Natural killer cell (primary cell): ENCODE data around the gene CRKL. TPM values are rescaled to one million over a fixed set of nuclear protein-coding genes. Genes with fewer than 3 reads are reported as not detected.

Experiments used
- ATAC-seq, 3 donors: fragments of 150-1000 bp in 2 of 3; fragments of 200-7000 bp in 1 of 3; cut with Tn5 transposase; 1 replicate in 1 of 3; 2 replicates in 2 of 3; pipeline ENCODE4 v1.10.0; 2021; ENCODE audit warnings: mild to moderate bottlenecking in 2 of 3, moderate library complexity in 2 of 3
- DNase-seq, 2 donors: peaks; one replicate each; pipeline versions ENCODE4 v3.0.0 to v3.0.0-alpha.2; 2013 to 2021; ENCODE audit warnings: mixed read lengths in 1 of 2
- H3K27ac ChIP-seq: one replicate; pipeline ENCODE4 v1.5.1; 2013; ENCODE audit warnings: mild to moderate bottlenecking, low read length
- H3K27me3 ChIP-seq: one replicate; pipeline ENCODE4 v1.6.1; 2013; ENCODE audit warnings: low read length; ENCODE audit not compliant: control insufficient read depth, insufficient read depth
- H3K36me3 ChIP-seq: one replicate; pipeline ENCODE4 v1.6.1; 2013; ENCODE audit warnings: low read length; ENCODE audit not compliant: control insufficient read depth, insufficient read depth
- H3K4me1 ChIP-seq: one replicate; pipeline ENCODE4 v1.6.1; 2013; ENCODE audit warnings: low read length; ENCODE audit not compliant: control insufficient read depth, insufficient read depth
- H3K4me3 ChIP-seq: one replicate; pipeline ENCODE4 v1.5.1; 2013; ENCODE audit warnings: low read length
- H3K9me3 ChIP-seq: one replicate; pipeline ENCODE4 v1.6.1; 2013; ENCODE audit warnings: low read length; ENCODE audit not compliant: control insufficient read depth, insufficient read depth
- H3K27ac Mint-ChIP-seq, 2 donors: one replicate each; pipeline ENCODE4 v1.8.0; 2022; ENCODE audit warnings: mild to moderate bottlenecking in 2 of 2, mixed read lengths in 2 of 2, moderate library complexity in 1 of 2
- H3K27me3 Mint-ChIP-seq, 2 donors: one replicate each; pipeline ENCODE4 v1.8.0; 2022; ENCODE audit warnings: low read depth in 2 of 2, mixed read lengths in 2 of 2
- H3K36me3 Mint-ChIP-seq: one replicate; pipeline ENCODE4 v1.8.0; 2022; ENCODE audit warnings: mixed read lengths
- H3K4me1 Mint-ChIP-seq, 2 donors: one replicate each; pipeline ENCODE4 v1.8.0; 2022; ENCODE audit warnings: mixed read lengths in 2 of 2
- H3K4me3 Mint-ChIP-seq: one replicate; pipeline ENCODE4 v1.8.0; 2022; ENCODE audit warnings: mild to moderate bottlenecking, moderate library complexity, mixed read lengths
- H3K9me3 Mint-ChIP-seq, 2 donors: one replicate each; pipeline ENCODE4 v1.8.0; 2022; ENCODE audit warnings: mixed read lengths in 2 of 2
- WGBS: methylation state at CpG from one replicate; pipeline ENCODE4 v1.1.7; 2013; ENCODE audit warnings: missing lambda C conversion rate; ENCODE audit not compliant: insufficient coverage; 5-methylcytosine and 5-hydroxymethylcytosine counted together
- intact Hi-C: fragments of 100-400 bp; cut with micrococcal nuclease; formaldehyde crosslinking; loops from one replicate; pipeline ENCODE4 v1.14.2; 2022
- total RNA-seq, 4 donors: library from RNA; stranded (reverse); fragments of 120-200 nt in 1 of 4; gene quantifications; one replicate each; pipeline versions ENCODE4 v1.2.3 to v1.2.4, GENCODE V29; 2013 to 2022
- TF ChIP-seq, protein P1 (sequence below): fragments of 200-600 bp; IDR thresholded peaks from one replicate; pipeline ENCODE4 v1.8.0; 2022; ENCODE audit warnings: antibody characterized with exemption

The CRKL gene
- total RNA-seq, 3 donors from 2014 or later (not counting 1 experiment from before 2014, with no cell fraction given), result 50.7 to 71.2 (median 67.4) TPM

DNA sequence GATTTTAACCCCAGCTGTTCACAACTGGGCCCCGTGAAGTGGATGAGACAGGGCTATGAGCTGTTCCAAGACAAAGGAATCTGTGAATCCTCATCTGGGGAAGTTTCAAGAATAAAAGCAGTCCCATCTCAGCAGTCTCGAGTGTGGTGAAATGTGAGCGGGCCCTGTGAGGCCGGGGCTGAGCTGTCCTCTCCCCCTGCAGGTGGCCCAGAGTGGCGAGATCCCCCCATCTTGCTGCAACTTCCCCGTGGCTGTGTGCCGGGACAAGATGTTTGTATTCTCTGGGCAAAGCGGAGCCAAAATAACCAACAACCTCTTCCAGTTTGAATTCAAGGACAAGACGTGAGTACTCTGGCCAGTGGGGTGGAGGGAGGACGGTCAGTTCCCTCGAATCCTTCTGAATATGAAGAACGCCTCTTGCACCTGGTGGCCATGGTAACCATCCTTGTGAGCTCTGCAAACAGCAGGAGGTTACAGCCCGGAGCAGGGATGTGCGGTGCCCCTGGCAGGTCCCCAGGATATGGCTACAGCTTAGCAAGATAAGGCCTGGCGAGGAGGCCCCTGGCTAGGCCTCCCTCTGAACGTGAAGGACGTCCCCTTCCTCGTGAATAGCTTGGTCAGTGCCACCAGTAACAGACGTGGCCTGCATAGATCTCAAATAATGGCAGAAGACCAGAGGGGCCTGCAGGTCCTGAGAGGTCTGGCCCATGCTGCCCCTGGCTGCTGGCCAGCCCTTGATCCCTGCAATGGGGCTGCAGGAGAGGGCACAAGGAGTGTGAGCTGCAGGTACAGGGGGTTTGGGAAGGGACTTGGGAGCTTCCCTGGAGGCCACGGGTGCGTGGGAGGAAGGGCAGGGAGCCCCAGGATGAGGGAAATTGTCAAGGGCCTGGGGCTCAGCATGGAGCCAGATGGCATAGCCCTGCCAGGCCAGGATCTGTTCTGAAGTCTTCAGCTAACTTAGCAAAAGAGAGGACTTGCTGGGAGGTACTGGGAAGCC is 73.3 kb downstream of the CRKL start:
- Histone ChIP-seq H3K27ac (no peak overlapping the region), H3K4me1 (no peaks in the 10 kb centered on the region), H3K27me3 (no peaks in the 10 kb centered on the region), H3K9me3 (no peaks in the 10 kb centered on the region), H3K36me3 (peaks cover 34% of the 10 kb centered on the region), H3K4me3 (no peak overlapping the region)
- Mint-ChIP-seq H3K4me1 (no peaks in the 10 kb centered on the region), H3K9me3 (no peaks in the 10 kb centered on the region), H3K36me3 (no peaks in the 10 kb centered on the region), H3K27ac (no peak overlapping the region), H3K27me3 (no peaks in the 10 kb centered on the region), H3K4me3 (no peak overlapping the region)
- intact Hi-C loops, result no loop called here
- TF ChIP-seq, protein P1, sequence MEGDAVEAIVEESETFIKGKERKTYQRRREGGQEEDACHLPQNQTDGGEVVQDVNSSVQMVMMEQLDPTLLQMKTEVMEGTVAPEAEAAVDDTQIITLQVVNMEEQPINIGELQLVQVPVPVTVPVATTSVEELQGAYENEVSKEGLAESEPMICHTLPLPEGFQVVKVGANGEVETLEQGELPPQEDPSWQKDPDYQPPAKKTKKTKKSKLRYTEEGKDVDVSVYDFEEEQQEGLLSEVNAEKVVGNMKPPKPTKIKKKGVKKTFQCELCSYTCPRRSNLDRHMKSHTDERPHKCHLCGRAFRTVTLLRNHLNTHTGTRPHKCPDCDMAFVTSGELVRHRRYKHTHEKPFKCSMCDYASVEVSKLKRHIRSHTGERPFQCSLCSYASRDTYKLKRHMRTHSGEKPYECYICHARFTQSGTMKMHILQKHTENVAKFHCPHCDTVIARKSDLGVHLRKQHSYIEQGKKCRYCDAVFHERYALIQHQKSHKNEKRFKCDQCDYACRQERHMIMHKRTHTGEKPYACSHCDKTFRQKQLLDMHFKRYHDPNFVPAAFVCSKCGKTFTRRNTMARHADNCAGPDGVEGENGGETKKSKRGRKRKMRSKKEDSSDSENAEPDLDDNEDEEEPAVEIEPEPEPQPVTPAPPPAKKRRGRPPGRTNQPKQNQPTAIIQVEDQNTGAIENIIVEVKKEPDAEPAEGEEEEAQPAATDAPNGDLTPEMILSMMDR, result no peak
- WGBS, result 92% methylated on average over 21 of the region's 21 CpGs
- no peak for ATAC-seq
- DNase-seq, result no peak

DNA sequence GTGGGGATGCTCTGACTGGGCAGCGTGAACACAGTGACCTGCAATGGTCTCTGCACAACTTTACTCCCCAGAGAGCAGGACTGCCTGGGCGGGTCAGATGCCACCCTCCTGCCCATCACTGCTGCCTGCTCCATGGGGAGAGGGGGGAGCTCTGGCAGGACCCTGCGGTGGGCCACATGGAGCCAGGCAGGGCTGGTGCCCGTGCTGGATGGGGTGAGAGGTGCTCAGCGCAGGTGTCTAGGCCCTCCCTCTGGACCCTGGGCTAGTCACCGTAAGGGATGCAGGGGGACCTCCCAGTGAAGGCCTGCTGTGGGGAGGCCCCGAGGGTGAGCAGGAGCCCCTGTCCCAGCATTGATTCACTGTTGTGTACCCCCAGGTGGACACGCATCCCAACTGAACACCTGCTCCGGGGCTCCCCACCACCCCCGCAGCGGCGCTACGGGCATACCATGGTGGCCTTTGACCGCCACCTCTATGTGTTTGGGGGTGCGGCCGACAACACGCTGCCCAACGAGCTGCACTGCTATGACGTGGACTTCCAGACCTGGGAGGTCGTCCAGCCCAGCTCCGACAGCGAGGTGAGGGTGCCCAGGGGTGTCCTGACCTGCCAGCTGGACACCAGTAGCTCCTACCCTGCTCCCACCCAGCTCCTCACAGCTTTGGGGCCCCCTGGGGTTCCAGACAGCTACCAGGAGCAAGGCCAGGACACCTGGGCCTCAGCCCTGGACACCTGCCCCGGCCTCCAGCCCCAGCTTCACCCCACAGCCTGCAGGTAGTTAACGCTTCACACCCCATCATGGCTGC is 74.2 kb downstream of the CRKL start:
- intact Hi-C loops, result no loop called here
- H3K36me3 Mint-ChIP-seq, result no peaks in the 10 kb centered on the region
- no peaks in the 10 kb centered on the region for H3K27me3 ChIP-seq
- H3K4me3 Mint-ChIP-seq, result no peak overlapping the region
- WGBS, result 93% methylated on average over 24 of the region's 24 CpGs
- ATAC-seq, result no peak
- no peaks in the 10 kb centered on the region for H3K4me1 ChIP-seq
- H3K9me3 Mint-ChIP-seq, result no peaks in the 10 kb centered on the region
- H3K27ac ChIP-seq, result no peak overlapping the region
- TF ChIP-seq, protein P1, result no peak
- no peaks in the 10 kb centered on the region for H3K9me3 ChIP-seq
- no peak overlapping the region for H3K27ac Mint-ChIP-seq
- no peak overlapping the region for H3K4me3 ChIP-seq
- no peak for DNase-seq
- no peaks in the 10 kb centered on the region for H3K4me1 Mint-ChIP-seq
- H3K27me3 Mint-ChIP-seq, result no peaks in the 10 kb centered on the region
- H3K36me3 ChIP-seq, result peaks cover 33% of the 10 kb centered on the region

DNA sequence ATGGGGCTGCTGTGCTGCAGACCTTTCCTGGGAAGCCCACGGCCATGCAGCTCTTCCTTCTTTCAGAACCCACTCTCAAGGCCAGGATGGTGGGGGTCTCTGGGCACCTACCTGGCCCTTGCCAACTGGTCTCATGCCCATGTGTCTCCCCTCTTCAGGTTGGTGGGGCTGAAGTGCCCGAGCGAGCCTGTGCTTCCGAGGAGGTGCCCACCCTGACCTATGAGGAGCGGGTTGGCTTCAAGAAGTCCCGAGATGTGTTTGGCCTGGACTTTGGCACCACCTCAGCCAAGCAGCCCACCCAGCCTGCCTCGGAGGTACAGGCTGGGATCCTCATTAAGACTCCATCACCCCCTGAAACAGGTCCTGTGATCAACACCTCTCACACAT is 74.8 kb downstream of the CRKL start:
- H3K9me3 ChIP-seq, result no peaks in the 10 kb centered on the region
- H3K36me3 Mint-ChIP-seq, result no peaks in the 10 kb centered on the region
- DNase-seq, result no peak

More for the DNA sequence above, 74.8 kb downstream of the CRKL start:
- Mint-ChIP-seq H3K27ac (no peak overlapping the region), H3K27me3 (no peaks in the 10 kb centered on the region), H3K4me3 (no peak overlapping the region), H3K9me3 (no peaks in the 10 kb centered on the region), H3K4me1 (no peaks in the 10 kb centered on the region)
- intact Hi-C loops, result no loop called here
- Histone ChIP-seq H3K4me3 (no peak overlapping the region), H3K27ac (no peak overlapping the region), H3K27me3 (no peaks in the 10 kb centered on the region), H3K4me1 (no peaks in the 10 kb centered on the region), H3K36me3 (peaks cover 31% of the 10 kb centered on the region)
- no peak for ATAC-seq
- TF ChIP-seq, protein P1, result no peak
- WGBS, result 98% methylated on average over 7 of the region's 7 CpGs
